ENCODE data around the gene C6orf136. TPM values are rescaled to one million over a fixed set of nuclear protein-coding genes. Genes with fewer than 3 reads are reported as not detected.
A peak's percentile ranks its signal among the peaks of the same experiment; 100 is the strongest.

C6orf136 gene
- total RNA-seq, 3 donors from 2014 or later (not counting 1 experiment from before 2014, with no cell fraction given) = 39.4 to 51.4 (median 50.9) TPM

DNA sequence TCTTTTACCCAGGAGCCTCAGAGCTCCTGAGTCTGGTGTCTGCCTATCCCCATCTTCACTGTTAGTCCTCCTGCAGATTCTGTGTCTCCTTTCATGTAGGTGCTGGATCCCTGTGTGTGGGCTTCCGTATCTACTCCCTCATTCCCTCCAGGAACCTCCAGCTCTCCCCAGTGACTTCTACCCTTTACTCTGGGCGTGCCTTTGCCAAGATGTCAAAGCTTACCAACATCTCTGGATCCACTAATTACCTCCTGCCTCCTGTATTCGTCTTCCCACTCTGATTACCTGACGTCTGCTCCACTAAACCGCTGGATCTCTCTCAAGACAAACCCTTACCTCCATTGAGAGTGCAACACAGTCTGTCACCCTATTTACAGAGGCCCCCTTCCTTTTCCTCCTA is 2.2 kb upstream of the C6orf136 start:
- intact Hi-C loops (cut with micrococcal nuclease) = no loop called here
- ATAC-seq = no peak
- Mint-ChIP-seq H3K36me3 (no peaks in the 10 kb centered on the region), H3K27me3 (ENCODE audit: low read depth in 2 of 2) (no peaks in the 10 kb centered on the region), H3K4me3 (no peak overlapping the region), H3K4me1 (peaks cover 15 to 29% of the 10 kb centered on the region in 2 donors), H3K27ac (peak overlapping the region in 1 of 2 donors; percentile 8), H3K9me3 (no peaks in the 10 kb centered on the region)
- TF ChIP-seq, protein P1, sequence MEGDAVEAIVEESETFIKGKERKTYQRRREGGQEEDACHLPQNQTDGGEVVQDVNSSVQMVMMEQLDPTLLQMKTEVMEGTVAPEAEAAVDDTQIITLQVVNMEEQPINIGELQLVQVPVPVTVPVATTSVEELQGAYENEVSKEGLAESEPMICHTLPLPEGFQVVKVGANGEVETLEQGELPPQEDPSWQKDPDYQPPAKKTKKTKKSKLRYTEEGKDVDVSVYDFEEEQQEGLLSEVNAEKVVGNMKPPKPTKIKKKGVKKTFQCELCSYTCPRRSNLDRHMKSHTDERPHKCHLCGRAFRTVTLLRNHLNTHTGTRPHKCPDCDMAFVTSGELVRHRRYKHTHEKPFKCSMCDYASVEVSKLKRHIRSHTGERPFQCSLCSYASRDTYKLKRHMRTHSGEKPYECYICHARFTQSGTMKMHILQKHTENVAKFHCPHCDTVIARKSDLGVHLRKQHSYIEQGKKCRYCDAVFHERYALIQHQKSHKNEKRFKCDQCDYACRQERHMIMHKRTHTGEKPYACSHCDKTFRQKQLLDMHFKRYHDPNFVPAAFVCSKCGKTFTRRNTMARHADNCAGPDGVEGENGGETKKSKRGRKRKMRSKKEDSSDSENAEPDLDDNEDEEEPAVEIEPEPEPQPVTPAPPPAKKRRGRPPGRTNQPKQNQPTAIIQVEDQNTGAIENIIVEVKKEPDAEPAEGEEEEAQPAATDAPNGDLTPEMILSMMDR (IDR thresholded peaks at IDR 0.05) = no peak
- peaks cover 16% of the 10 kb centered on the region for H3K4me1 ChIP-seq (ENCODE audit: control insufficient read depth, insufficient read depth, low read length)
- no peak for DNase-seq
- WGBS (ENCODE audit: insufficient coverage) = 84% methylated on average over 5 of the region's 5 CpGs
- no peak overlapping the region for H3K4me3 ChIP-seq (ENCODE audit: low read length)
- H3K27ac ChIP-seq (ENCODE audit: low read length) = no peak overlapping the region
- no peaks in the 10 kb centered on the region for H3K9me3 ChIP-seq (ENCODE audit: control insufficient read depth, insufficient read depth, low read length)
- peaks cover 9% of the 10 kb centered on the region for H3K36me3 ChIP-seq (ENCODE audit: control insufficient read depth, insufficient read depth, low read length)
- H3K27me3 ChIP-seq (ENCODE audit: control insufficient read depth, insufficient read depth, low read length) = no peaks in the 10 kb centered on the region

DNA sequence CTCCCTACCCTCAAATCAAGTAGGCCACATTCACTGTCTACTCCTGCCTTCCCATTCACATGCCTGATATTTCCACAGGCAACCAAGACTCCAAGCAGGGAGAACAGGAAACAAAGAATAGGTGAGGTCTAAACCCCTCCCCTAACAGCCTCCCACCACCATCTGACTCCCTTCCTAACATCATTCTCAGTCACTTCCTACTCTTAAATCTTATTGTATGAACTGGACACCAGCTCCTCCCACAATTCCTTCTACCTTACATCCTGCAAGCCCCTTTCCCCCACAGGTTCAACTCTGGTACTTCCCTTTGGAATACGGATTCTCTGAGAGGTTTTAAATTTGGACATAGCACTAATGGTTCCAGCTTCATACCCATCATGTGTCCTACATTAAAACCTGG is 944 bp upstream of the C6orf136 start:
- Histone ChIP-seq H3K36me3 (ENCODE audit: control insufficient read depth, insufficient read depth, low read length) (peaks cover 6% of the 10 kb centered on the region), H3K9me3 (ENCODE audit: control insufficient read depth, insufficient read depth, low read length) (no peaks in the 10 kb centered on the region), H3K27me3 (ENCODE audit: control insufficient read depth, insufficient read depth, low read length) (no peaks in the 10 kb centered on the region), H3K4me3 (ENCODE audit: low read length) (no peak overlapping the region), H3K4me1 (ENCODE audit: control insufficient read depth, insufficient read depth, low read length) (peaks cover 16% of the 10 kb centered on the region), H3K27ac (ENCODE audit: low read length) (no peak overlapping the region)
- ATAC-seq (no peak), DNase-seq (no peak)
- intact Hi-C loops (cut with micrococcal nuclease) = loop anchor here (2.0 kb wide), 3 partner anchors 29 to 75 kb away; partner anchors contain the start of genes MRPS18B, PPP1R10, PPP1R18 and TUBB
- Mint-ChIP-seq H3K27ac (peak overlapping the region; percentile 82 to 83), H3K9me3 (no peaks in the 10 kb centered on the region), H3K4me3 (peak overlapping the region; percentile 7), H3K36me3 (no peaks in the 10 kb centered on the region), H3K4me1 (peaks cover 15 to 27% of the 10 kb centered on the region in 2 donors), H3K27me3 (ENCODE audit: low read depth in 2 of 2) (no peaks in the 10 kb centered on the region)
- WGBS (ENCODE audit: insufficient coverage) = 95% methylated on average over 1 of the region's 1 CpG
- TF ChIP-seq, protein P1 (IDR thresholded peaks at IDR 0.05) = no peak

DNA sequence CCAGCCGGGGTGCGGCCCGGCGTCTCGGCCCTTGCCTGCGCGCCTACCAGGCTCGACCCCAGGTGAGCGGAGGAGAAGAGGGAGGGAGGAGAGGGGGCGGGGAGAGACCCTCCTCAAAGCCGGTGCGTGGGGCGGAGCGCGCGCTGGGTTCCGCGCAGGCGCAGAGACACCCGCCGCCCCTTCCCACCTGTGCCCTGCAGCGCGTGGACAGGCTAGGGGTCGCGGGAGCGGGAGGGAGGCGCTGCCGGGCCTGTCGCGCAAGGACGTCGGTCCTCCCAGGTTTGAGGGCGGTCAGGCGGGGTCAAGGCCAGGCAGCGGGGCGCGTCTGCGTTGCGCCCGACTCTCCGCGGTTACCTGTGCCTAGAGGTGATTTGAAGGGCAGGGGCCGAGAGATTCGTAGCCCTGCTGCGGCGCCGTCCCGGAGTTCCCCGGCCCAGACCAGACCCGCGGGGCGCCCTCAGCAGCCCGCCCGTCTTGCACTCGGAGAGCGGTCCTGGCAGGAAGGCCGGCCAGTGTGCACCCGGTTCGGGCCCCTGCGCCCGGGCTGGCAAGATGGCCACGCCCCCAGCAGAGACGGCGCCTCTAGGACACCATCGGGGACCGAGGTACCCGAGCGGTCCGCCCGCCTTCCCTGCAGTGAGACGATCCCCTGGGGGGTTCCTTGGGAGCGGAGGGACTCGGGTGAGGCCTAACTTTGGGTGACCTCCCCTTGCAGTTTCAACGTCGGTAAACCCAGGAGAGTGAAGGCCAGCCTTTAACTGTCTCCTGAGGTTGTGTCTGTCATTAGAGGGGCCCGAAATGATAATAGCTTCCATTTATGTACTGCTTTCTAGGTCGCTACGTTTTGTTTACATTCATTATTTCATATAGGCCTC is 546 bp downstream of the C6orf136 start:
- intact Hi-C loops (cut with micrococcal nuclease) = loop anchor here (2.0 kb wide), 3 partner anchors 31 to 73 kb away; partner anchors contain the start of genes MRPS18B, PPP1R10, PPP1R18 and TUBB
- Histone ChIP-seq H3K4me3 (ENCODE audit: low read length) (peak overlapping the region; percentile 96), H3K27me3 (ENCODE audit: control insufficient read depth, insufficient read depth, low read length) (no peaks in the 10 kb centered on the region), H3K9me3 (ENCODE audit: control insufficient read depth, insufficient read depth, low read length) (no peaks in the 10 kb centered on the region), H3K27ac (ENCODE audit: low read length) (peak overlapping the region; percentile 98), H3K36me3 (ENCODE audit: control insufficient read depth, insufficient read depth, low read length) (peaks cover 19% of the 10 kb centered on the region), H3K4me1 (ENCODE audit: control insufficient read depth, insufficient read depth, low read length) (peaks cover 16% of the 10 kb centered on the region)
- Mint-ChIP-seq H3K27me3 (ENCODE audit: low read depth in 2 of 2) (no peaks in the 10 kb centered on the region), H3K36me3 (no peaks in the 10 kb centered on the region), H3K4me3 (peak overlapping the region; percentile 86), H3K4me1 (peaks cover 15 to 24% of the 10 kb centered on the region in 2 donors), H3K9me3 (no peaks in the 10 kb centered on the region), H3K27ac (peak overlapping the region; percentile 82 to 83)
- WGBS (ENCODE audit: insufficient coverage) = 0% methylated on average over 76 of the region's 78 CpGs
- DNase-seq (peak; percentile 71 to 81), ATAC-seq (peak; percentile 70 to 85 (median 71))
- TF ChIP-seq, protein P1 (IDR thresholded peaks at IDR 0.05) = no peak
